SK-N-SH (cell line): Measurements from ENCODE around the gene MINDY2. TPM values are rescaled to one million over a fixed set of nuclear protein-coding genes. Genes with fewer than 3 reads are reported as not detected.

ENCODE experiments used
- CTCF ChIA-PET: fragments of 300-600, 350-600 bp; formaldehyde crosslinking; extraction: SDS; loops from one replicate; lab custom pipeline; 2021; lab: Yijun Ruan, JAX
- POLR2A ChIA-PET: fragments of 350-600 bp; sonication (Branson Sonifier 250); formaldehyde crosslinking; extraction: SDS; loops from one replicate; lab custom pipeline; 2020; ENCODE audit warnings: antibody characterized with exemption, inconsistent platforms; lab: Yijun Ruan, JAX
- DNase-seq: peaks from one replicate; pipeline ENCODE4 v3.0.0; 2012
- H2AFZ ChIP-seq: fragments of 200-600 bp; sonication (generic); 2 replicates; pipeline ENCODE4 v1.8.1; 2016; ENCODE audit warnings: antibody characterized with exemption, mild to moderate bottlenecking, low read depth
- H3F3A ChIP-seq: fragments of 200-600 bp; sonication (generic); replicated peaks from 2 replicates; pipeline ENCODE3; 2016; ENCODE audit warnings: antibody characterized with exemption, mild to moderate bottlenecking; ENCODE audit not compliant: insufficient read depth
- H3K27ac ChIP-seq, 2 experiments: fragments of 200-500 bp in 1 of 2; fragments of 200-600 bp in 1 of 2; sonication (Bioruptor generic) in 1 of 2; sonication (generic), shearing (Covaris generic) in 1 of 2; 2 replicates each; pipeline versions ENCODE4 v1.5.1 to v1.6.1; 2014 to 2016; ENCODE audit warnings: low read depth in 2 of 2, inconsistent platforms in 1 of 2, low read length in 1 of 2, mild to moderate bottlenecking in 1 of 2, mixed read lengths in 1 of 2
- H3K27me3 ChIP-seq: fragments of 200-600 bp; sonication (generic), shearing (Covaris generic); 2 replicates; pipeline ENCODE4 v1.6.1; 2016; ENCODE audit warnings: mixed run types; ENCODE audit not compliant: insufficient read depth
- H3K36me3 ChIP-seq, 2 experiments: fragments of 200-500 bp in 1 of 2; fragments of 200-600 bp in 1 of 2; sonication (Bioruptor generic) in 1 of 2; sonication (generic) in 1 of 2; replicated peaks in 1 of 2; 2 replicates each; pipeline versions ENCODE3 to v1.5.1; 2014 to 2016; ENCODE audit warnings: low read length in 1 of 2, mild to moderate bottlenecking in 1 of 2; ENCODE audit not compliant: insufficient read depth in 2 of 2, control insufficient read depth in 1 of 2
- H3K4me1 ChIP-seq, 2 experiments: fragments of 200-500 bp in 1 of 2; fragments of 200-600 bp in 1 of 2; sonication (Bioruptor generic) in 1 of 2; sonication (generic), shearing (Covaris generic) in 1 of 2; 2 replicates each; pipeline versions ENCODE4 v1.5.1 to v1.6.1; 2014 to 2016; ENCODE audit warnings: low read depth in 1 of 2, low read length in 1 of 2, mixed run types in 1 of 2; ENCODE audit not compliant: insufficient read depth in 2 of 2, control insufficient read depth in 1 of 2
- H3K4me2 ChIP-seq: fragments of 200-600 bp; sonication (generic), shearing (Covaris generic); 2 replicates; pipeline ENCODE4 v1.6.1; 2017; ENCODE audit warnings: mixed run types
- H3K4me3 ChIP-seq, 2 experiments: fragments of 200-500 bp in 1 of 2; fragments of 200-600 bp in 1 of 2; sonication (Bioruptor generic) in 1 of 2; sonication (generic), shearing (Covaris generic) in 1 of 2; 2 replicates each; pipeline versions ENCODE4 v1.5.1 to v1.8.1; 2014 to 2016; ENCODE audit warnings: low read depth in 2 of 2, inconsistent platforms in 1 of 2, low read length in 1 of 2, mild to moderate bottlenecking in 1 of 2, mixed read lengths in 1 of 2, moderate library complexity in 1 of 2
- H3K79me2 ChIP-seq: fragments of 200-600 bp; sonication (generic); 2 replicates; pipeline ENCODE4 v1.8.1; 2017; ENCODE audit warnings: mild to moderate bottlenecking; ENCODE audit not compliant: insufficient read depth
- H3K9ac ChIP-seq: fragments of 200-600 bp; sonication (generic); 2 replicates; pipeline ENCODE4 v1.6.1; 2017; ENCODE audit warnings: mixed run types
- H3K9me2 ChIP-seq: fragments of 200-600 bp; sonication (generic); 2 replicates; pipeline ENCODE4 v1.6.1; 2017; ENCODE audit warnings: mixed run types
- H3K9me3 ChIP-seq: fragments of 200-600 bp; sonication (generic); 2 replicates; pipeline ENCODE4 v1.6.1; 2017; ENCODE audit warnings: mixed run types, mild to moderate bottlenecking, moderate library complexity
- H4K20me1 ChIP-seq: fragments of 200-600 bp; sonication (generic); 2 replicates; pipeline ENCODE4 v1.6.1; 2017; ENCODE audit warnings: mild to moderate bottlenecking, mixed run types; ENCODE audit not compliant: insufficient read depth
- FOSL2 ChIP-seq: IDR thresholded peaks from 2 replicates; pipeline ENCODE4 v1.4.0; 2012; ENCODE audit warnings: low read depth, mild to moderate bottlenecking, moderate library complexity, borderline replicate concordance
- JUND ChIP-seq: IDR thresholded peaks from 2 replicates; pipeline ENCODE4 v1.4.0; 2012
- MEF2A ChIP-seq: IDR thresholded peaks from 2 replicates; pipeline ENCODE4 v1.4.0; 2012; ENCODE audit warnings: low read depth, borderline replicate concordance
- NFIC ChIP-seq: IDR thresholded peaks from 2 replicates; pipeline ENCODE4 v1.4.0; 2012; ENCODE audit warnings: borderline replicate concordance
- NRF1 ChIP-seq: IDR thresholded peaks from 2 replicates; pipeline ENCODE4 v1.6.1; 2012; ENCODE audit warnings: low read depth, mild to moderate bottlenecking, low read length
- PBX3 ChIP-seq: IDR thresholded peaks from 2 replicates; pipeline ENCODE4; 2012
- RAD21 ChIP-seq: IDR thresholded peaks from 2 replicates; pipeline ENCODE4 v1.6.1; 2012; ENCODE audit warnings: mild to moderate bottlenecking, low read length
- REST ChIP-seq: IDR thresholded peaks from 2 replicates; pipeline ENCODE4 v1.6.1; 2012; ENCODE audit warnings: mild to moderate bottlenecking, low read depth, low read length, moderate library complexity
- SIN3A ChIP-seq: IDR thresholded peaks from 2 replicates; pipeline ENCODE4 v1.6.1; 2012; ENCODE audit warnings: low read depth, mild to moderate bottlenecking, low read length, moderate library complexity, borderline replicate concordance
- SMC3 ChIP-seq: IDR thresholded peaks from 2 replicates; pipeline ENCODE4 v1.6.1; 2012; ENCODE audit warnings: low read depth, low read length, improper control_type of control experiment
- TCF12 ChIP-seq: IDR thresholded peaks from 2 replicates; pipeline ENCODE4 v1.4.0; 2012
- WGBS: methylation state at CpG from one replicate; pipeline ENCODE4 v1.1.6; 2017; ENCODE audit warnings: low lambda C conversion rate; 5-methylcytosine and 5-hydroxymethylcytosine counted together
- polyA plus RNA-seq, 3 experiments: library from polyadenylated mRNA; depleted of rRNA; stranded (reverse); fragments of >200 nt; gene quantifications; 2 replicates each; pipeline ENCODE4 v1.2.3, GENCODE V29; 2012
- TF ChIP-seq, protein P1 (sequence below): IDR thresholded peaks from 2 replicates; pipeline ENCODE4 v1.4.0; 2012; ENCODE audit warnings: low read depth, borderline replicate concordance
- TF ChIP-seq, protein P2 (sequence below): fragments of 150-350 bp; IDR thresholded peaks from 2 replicates; pipeline ENCODE4 v1.6.1; 2017; ENCODE audit warnings: antibody characterized with exemption, low read length, low read depth, borderline replicate concordance
- TF ChIP-seq, protein P3 (sequence below): fragments of 200-600 bp; sonication (generic); IDR thresholded peaks from 2 replicates; pipeline ENCODE4 v1.6.1; 2017; ENCODE audit warnings: antibody characterized with exemption, mild to moderate bottlenecking, moderate library complexity
- TF ChIP-seq, protein P4 (sequence below): fragments of 150-350 bp; IDR thresholded peaks from 2 replicates; pipeline ENCODE4 v1.6.1; 2016; ENCODE audit warnings: mild to moderate bottlenecking, low read depth, low read length

MINDY2 gene
- polyA plus RNA-seq, 1 of the 3 experiments (the other 2 are of a cell fraction): 1.0 TPM

DNA sequence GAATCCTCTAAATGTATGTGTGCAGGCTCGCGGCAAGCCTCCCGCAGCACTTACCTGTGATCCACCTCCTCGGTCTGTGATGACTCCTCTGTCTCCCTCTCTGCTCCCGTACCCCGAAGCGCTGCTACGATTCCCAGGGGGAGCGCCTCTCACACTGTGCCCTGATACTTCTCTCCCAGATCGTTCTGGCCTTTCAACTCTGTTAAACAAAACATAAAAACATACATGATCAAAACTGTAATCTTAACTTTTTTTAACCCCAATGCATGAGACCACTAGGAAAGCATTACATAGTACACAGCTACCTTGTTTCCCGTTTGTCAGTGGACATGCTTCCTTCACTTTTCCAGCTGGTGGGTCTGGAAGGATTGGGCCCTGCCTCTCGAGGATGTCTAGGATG, 115.8 kb downstream of the MINDY2 start:
- no peaks in the 10 kb centered on the region for H3K4me1 ChIP-seq
- H3K27me3 ChIP-seq: no peaks in the 10 kb centered on the region
- H2AFZ ChIP-seq: no peak overlapping the region
- TF ChIP-seq NFIC: no peak
- TF ChIP-seq, protein P1, sequence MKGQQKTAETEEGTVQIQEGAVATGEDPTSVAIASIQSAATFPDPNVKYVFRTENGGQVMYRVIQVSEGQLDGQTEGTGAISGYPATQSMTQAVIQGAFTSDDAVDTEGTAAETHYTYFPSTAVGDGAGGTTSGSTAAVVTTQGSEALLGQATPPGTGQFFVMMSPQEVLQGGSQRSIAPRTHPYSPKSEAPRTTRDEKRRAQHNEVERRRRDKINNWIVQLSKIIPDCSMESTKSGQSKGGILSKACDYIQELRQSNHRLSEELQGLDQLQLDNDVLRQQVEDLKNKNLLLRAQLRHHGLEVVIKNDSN: no peak
- TF ChIP-seq PBX3: no peak
- TF ChIP-seq JUND: no peak
- no peak for TF ChIP-seq FOSL2
- TF ChIP-seq, protein P2, sequence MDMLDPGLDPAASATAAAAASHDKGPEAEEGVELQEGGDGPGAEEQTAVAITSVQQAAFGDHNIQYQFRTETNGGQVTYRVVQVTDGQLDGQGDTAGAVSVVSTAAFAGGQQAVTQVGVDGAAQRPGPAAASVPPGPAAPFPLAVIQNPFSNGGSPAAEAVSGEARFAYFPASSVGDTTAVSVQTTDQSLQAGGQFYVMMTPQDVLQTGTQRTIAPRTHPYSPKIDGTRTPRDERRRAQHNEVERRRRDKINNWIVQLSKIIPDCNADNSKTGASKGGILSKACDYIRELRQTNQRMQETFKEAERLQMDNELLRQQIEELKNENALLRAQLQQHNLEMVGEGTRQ: no peak
- no peak for TF ChIP-seq MEF2A
- no peak for TF ChIP-seq TCF12
- no peak for TF ChIP-seq REST
- TF ChIP-seq, protein P3, sequence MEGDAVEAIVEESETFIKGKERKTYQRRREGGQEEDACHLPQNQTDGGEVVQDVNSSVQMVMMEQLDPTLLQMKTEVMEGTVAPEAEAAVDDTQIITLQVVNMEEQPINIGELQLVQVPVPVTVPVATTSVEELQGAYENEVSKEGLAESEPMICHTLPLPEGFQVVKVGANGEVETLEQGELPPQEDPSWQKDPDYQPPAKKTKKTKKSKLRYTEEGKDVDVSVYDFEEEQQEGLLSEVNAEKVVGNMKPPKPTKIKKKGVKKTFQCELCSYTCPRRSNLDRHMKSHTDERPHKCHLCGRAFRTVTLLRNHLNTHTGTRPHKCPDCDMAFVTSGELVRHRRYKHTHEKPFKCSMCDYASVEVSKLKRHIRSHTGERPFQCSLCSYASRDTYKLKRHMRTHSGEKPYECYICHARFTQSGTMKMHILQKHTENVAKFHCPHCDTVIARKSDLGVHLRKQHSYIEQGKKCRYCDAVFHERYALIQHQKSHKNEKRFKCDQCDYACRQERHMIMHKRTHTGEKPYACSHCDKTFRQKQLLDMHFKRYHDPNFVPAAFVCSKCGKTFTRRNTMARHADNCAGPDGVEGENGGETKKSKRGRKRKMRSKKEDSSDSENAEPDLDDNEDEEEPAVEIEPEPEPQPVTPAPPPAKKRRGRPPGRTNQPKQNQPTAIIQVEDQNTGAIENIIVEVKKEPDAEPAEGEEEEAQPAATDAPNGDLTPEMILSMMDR: no peak
- TF ChIP-seq SIN3A: no peak
- TF ChIP-seq NRF1: no peak
- TF ChIP-seq RAD21: no peak
- no peak for TF ChIP-seq SMC3
- TF ChIP-seq, protein P4, sequence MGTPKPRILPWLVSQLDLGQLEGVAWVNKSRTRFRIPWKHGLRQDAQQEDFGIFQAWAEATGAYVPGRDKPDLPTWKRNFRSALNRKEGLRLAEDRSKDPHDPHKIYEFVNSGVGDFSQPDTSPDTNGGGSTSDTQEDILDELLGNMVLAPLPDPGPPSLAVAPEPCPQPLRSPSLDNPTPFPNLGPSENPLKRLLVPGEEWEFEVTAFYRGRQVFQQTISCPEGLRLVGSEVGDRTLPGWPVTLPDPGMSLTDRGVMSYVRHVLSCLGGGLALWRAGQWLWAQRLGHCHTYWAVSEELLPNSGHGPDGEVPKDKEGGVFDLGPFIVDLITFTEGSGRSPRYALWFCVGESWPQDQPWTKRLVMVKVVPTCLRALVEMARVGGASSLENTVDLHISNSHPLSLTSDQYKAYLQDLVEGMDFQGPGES: no peak
- H3K9me2 ChIP-seq: no peaks in the 10 kb centered on the region
- no peak overlapping the region for H3K27ac ChIP-seq
- H3K4me2 ChIP-seq: no peak overlapping the region
- CTCF ChIA-PET: no interaction called here
- 97% methylated on average over 12 of the region's 12 CpGs for WGBS
- no peak overlapping the region for H3K9ac ChIP-seq
- H3K9me3 ChIP-seq: no peaks in the 10 kb centered on the region
- H3K79me2 ChIP-seq: no peaks in the 10 kb centered on the region
- POLR2A ChIA-PET: no interaction called here
- H3K36me3 ChIP-seq: peaks cover 78 to 96% of the 10 kb centered on the region in 2 experiments
- no peaks in the 10 kb centered on the region for H4K20me1 ChIP-seq
- DNase-seq: no peak
- peaks cover 7% of the 10 kb centered on the region for H3F3A ChIP-seq
- H3K4me3 ChIP-seq: no peak overlapping the region
